HEK293 (cell line): ENCODE measurements around the gene METTL1.
"Not testable (repeated sequence)": the region's sequence is repeated elsewhere in the genome, so short reads cannot be mapped to it uniquely, and the experiment has no call there.

ENCODE experiments used
- CTCF ChIA-PET: fragments of 350-600 bp; formaldehyde crosslinking; extraction: SDS; loops from one replicate; lab custom pipeline; 2021; ENCODE audit warnings: antibody characterized with exemption; lab: Yijun Ruan, JAX
- POLR2A ChIA-PET: fragments of 300-600 bp; formaldehyde crosslinking; extraction: SDS; loops from one replicate; lab custom pipeline; 2020; ENCODE audit warnings: antibody characterized with exemption, inconsistent platforms; lab: Yijun Ruan, JAX
- H3K27ac ChIP-seq: fragments of 200-500 bp; sonication (Bioruptor generic); 2 replicates; pipeline ENCODE4 v1.5.1; 2014; ENCODE audit warnings: low read depth, low read length, control low read depth, inconsistent platforms; ENCODE audit errors: extremely low read depth
- H3K36me3 ChIP-seq, 2 experiments: fragments of 200-500 bp in 1 of 2; sonication (Bioruptor generic) in 1 of 2; 1 replicate in 1 of 2; 2 replicates in 1 of 2; pipeline ENCODE4 v1.5.1; 2014 to 2017; ENCODE audit warnings: inconsistent platforms in 2 of 2, low read length in 2 of 2; ENCODE audit not compliant: control insufficient read depth in 2 of 2, insufficient read depth in 1 of 2
- H3K4me1 ChIP-seq: fragments of 200-500 bp; sonication (Bioruptor generic); 2 replicates; pipeline ENCODE4 v1.5.1; 2014; ENCODE audit warnings: mild to moderate bottlenecking, low read length, inconsistent platforms; ENCODE audit not compliant: control insufficient read depth, insufficient read depth
- H3K4me3 ChIP-seq: 2 replicates; pipeline ENCODE4 v1.5.1; 2011; ENCODE audit warnings: low read depth, mild to moderate bottlenecking, control low read depth, low read length, moderate library complexity
- H3K9me3 ChIP-seq: fragments of 200-500 bp; sonication (Bioruptor generic); 2 replicates; pipeline ENCODE4 v1.5.1; 2014; ENCODE audit warnings: low read depth, low read length, inconsistent platforms; ENCODE audit not compliant: control insufficient read depth, insufficient read depth
- FEZF1 ChIP-seq: fragments of 450-650 bp; formaldehyde crosslinking; IDR thresholded peaks from 2 replicates; pipeline ENCODE4 v1.5.1; 2016; ENCODE audit warnings: missing biosample characterization, missing genetic modification characterization
- GLI4 ChIP-seq: fragments of 450-650 bp; formaldehyde crosslinking; IDR thresholded peaks from 2 replicates; pipeline ENCODE4 v1.5.1; 2016; ENCODE audit warnings: missing biosample characterization, missing genetic modification characterization
- GLIS2 ChIP-seq: fragments of 450-650 bp; formaldehyde crosslinking; IDR thresholded peaks from 2 replicates; pipeline ENCODE4 v1.5.1; 2016; ENCODE audit warnings: missing biosample characterization, missing genetic modification characterization
- HOXC10 ChIP-seq: sonication (generic); formaldehyde crosslinking; IDR thresholded peaks from 2 replicates; pipeline ENCODE4 v1.8.1; 2023; ENCODE audit warnings: mild to moderate bottlenecking, missing genetic modification reagents
- KLF7 ChIP-seq: fragments of 450-650 bp; formaldehyde crosslinking; IDR thresholded peaks from 2 replicates; pipeline ENCODE4 v1.5.1; 2016; ENCODE audit warnings: missing biosample characterization, missing genetic modification characterization, borderline replicate concordance
- KLF9 ChIP-seq: fragments of 450-650 bp; formaldehyde crosslinking; IDR thresholded peaks from 2 replicates; pipeline ENCODE4 v1.5.1; 2016; ENCODE audit warnings: missing biosample characterization, missing genetic modification characterization, low read depth
- OSR2 ChIP-seq: fragments of 450-650 bp; formaldehyde crosslinking; IDR thresholded peaks from 2 replicates; pipeline ENCODE4 v1.5.1; 2016; ENCODE audit warnings: missing biosample characterization, missing genetic modification characterization
- PRDM1 ChIP-seq: fragments of 450-650 bp; formaldehyde crosslinking; IDR thresholded peaks from 2 replicates; pipeline ENCODE4; 2016; ENCODE audit warnings: missing biosample characterization, missing genetic modification characterization
- RBAK ChIP-seq: fragments of 450-650 bp; formaldehyde crosslinking; IDR thresholded peaks from 2 replicates; pipeline ENCODE4 v1.5.1; 2016; ENCODE audit warnings: missing biosample characterization, missing genetic modification characterization
- SCRT2 ChIP-seq: fragments of 450-650 bp; formaldehyde crosslinking; IDR thresholded peaks from 2 replicates; pipeline ENCODE4 v1.5.1; 2016; ENCODE audit warnings: missing biosample characterization, missing genetic modification characterization
- WT1 ChIP-seq: fragments of 450-650 bp; formaldehyde crosslinking; IDR thresholded peaks from 2 replicates; pipeline ENCODE4 v1.5.1; 2016; ENCODE audit warnings: missing biosample characterization, missing genetic modification characterization
- ZBTB17 ChIP-seq: fragments of 450-650 bp; formaldehyde crosslinking; IDR thresholded peaks from 2 replicates; pipeline ENCODE4 v1.5.1; 2016; ENCODE audit warnings: missing biosample characterization, missing genetic modification characterization
- ZBTB8A ChIP-seq: fragments of 450-650 bp; formaldehyde crosslinking; IDR thresholded peaks from 2 replicates; pipeline ENCODE4 v1.5.1; 2016; ENCODE audit warnings: missing biosample characterization, missing genetic modification characterization
- ZNF174 ChIP-seq: fragments of 450-650 bp; formaldehyde crosslinking; IDR thresholded peaks from 2 replicates; pipeline ENCODE4 v1.5.0; 2017; ENCODE audit warnings: missing biosample characterization, mild to moderate bottlenecking, missing genetic modification characterization
- ZNF2 ChIP-seq: fragments of 450-650 bp; formaldehyde crosslinking; IDR thresholded peaks from 2 replicates; pipeline ENCODE4 v1.5.1; 2016; ENCODE audit warnings: missing biosample characterization, missing genetic modification characterization
- ZNF266 ChIP-seq: fragments of 450-650 bp; formaldehyde crosslinking; IDR thresholded peaks from 2 replicates; pipeline ENCODE4 v1.5.1; 2016; ENCODE audit warnings: missing biosample characterization, missing genetic modification characterization, low read depth
- ZNF350 ChIP-seq: fragments of 450-650 bp; formaldehyde crosslinking; IDR thresholded peaks from 2 replicates; pipeline ENCODE4 v1.5.0; 2017; ENCODE audit warnings: missing biosample characterization, mild to moderate bottlenecking, missing genetic modification characterization
- ZNF394 ChIP-seq: fragments of 450-650 bp; formaldehyde crosslinking; IDR thresholded peaks from 2 replicates; pipeline ENCODE4 v1.5.1; 2016; ENCODE audit warnings: missing biosample characterization, missing genetic modification characterization, mild to moderate bottlenecking, moderate library complexity, borderline replicate concordance
- ZNF426 ChIP-seq: fragments of 450-650 bp; formaldehyde crosslinking; IDR thresholded peaks from 2 replicates; pipeline ENCODE4 v1.5.1; 2017; ENCODE audit warnings: missing biosample characterization, missing genetic modification characterization, mild to moderate bottlenecking, inconsistent platforms, moderate library complexity
- ZNF514 ChIP-seq: fragments of 450-650 bp; formaldehyde crosslinking; IDR thresholded peaks from 2 replicates; pipeline ENCODE4 v1.5.1; 2016; ENCODE audit warnings: missing biosample characterization, missing genetic modification characterization
- ZNF555 ChIP-seq: fragments of 450-650 bp; formaldehyde crosslinking; conservative IDR thresholded peaks from 2 replicates; pipeline ENCODE4 v1.5.1; 2017; ENCODE audit warnings: missing biosample characterization, mild to moderate bottlenecking, missing genetic modification characterization, inconsistent platforms
- ZNF610 ChIP-seq: fragments of 450-650 bp; formaldehyde crosslinking; IDR thresholded peaks from 2 replicates; pipeline ENCODE4 v1.5.1; 2016; ENCODE audit warnings: missing biosample characterization, missing genetic modification characterization, borderline replicate concordance
- ZNF747 ChIP-seq: fragments of 450-650 bp; formaldehyde crosslinking; IDR thresholded peaks from 2 replicates; pipeline ENCODE4 v1.5.1; 2016; ENCODE audit warnings: missing biosample characterization, missing genetic modification characterization
- ZNF76 ChIP-seq: fragments of 450-650 bp; formaldehyde crosslinking; IDR thresholded peaks from 2 replicates; pipeline ENCODE4; 2016; ENCODE audit warnings: low read depth, missing biosample characterization, missing genetic modification characterization, borderline replicate concordance
- TF ChIP-seq, protein P1 (sequence below): fragments of 450-650 bp; formaldehyde crosslinking; IDR thresholded peaks from 2 replicates; pipeline ENCODE4 v1.5.1; 2016; ENCODE audit warnings: missing biosample characterization, missing genetic modification characterization
- TF ChIP-seq, protein P2 (sequence below): fragments of 450-650 bp; formaldehyde crosslinking; IDR thresholded peaks from 2 replicates; pipeline ENCODE4 v1.5.1; 2016; ENCODE audit warnings: missing biosample characterization, missing genetic modification characterization
- TF ChIP-seq, protein P3 (sequence below): fragments of 450-650 bp; formaldehyde crosslinking; IDR thresholded peaks from 2 replicates; pipeline ENCODE4 v1.5.1; 2016; ENCODE audit warnings: missing biosample characterization, missing genetic modification characterization

METTL1 gene

DNA sequence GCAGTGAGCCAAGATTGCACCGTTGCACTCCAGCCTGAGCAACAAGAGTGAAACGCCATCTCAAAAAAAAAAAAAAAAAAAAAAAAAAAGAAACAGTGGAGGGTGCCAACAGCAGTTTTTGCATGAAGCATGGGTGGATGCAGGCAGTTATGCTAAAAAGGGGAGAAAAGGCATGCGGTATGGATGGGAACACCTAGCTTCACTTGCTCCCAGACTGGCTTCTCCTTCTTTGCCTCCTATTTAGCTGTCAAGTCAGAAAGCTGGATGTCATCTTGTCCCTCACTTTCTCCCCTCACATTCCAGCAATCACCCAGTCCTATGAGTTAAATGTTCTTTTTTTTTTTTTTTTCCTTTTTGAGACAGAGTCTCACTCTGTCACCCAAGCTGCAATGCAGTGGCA lies 3.1 kb upstream of the METTL1 start:
- CTCF ChIA-PET = interaction anchor here (1.0 to 1.8 kb wide), 5 partner anchors 8 to 18 kb away, joined by 3 to 9 read pairs (median 4); partner anchors contain the start of gene TSFM

DNA sequence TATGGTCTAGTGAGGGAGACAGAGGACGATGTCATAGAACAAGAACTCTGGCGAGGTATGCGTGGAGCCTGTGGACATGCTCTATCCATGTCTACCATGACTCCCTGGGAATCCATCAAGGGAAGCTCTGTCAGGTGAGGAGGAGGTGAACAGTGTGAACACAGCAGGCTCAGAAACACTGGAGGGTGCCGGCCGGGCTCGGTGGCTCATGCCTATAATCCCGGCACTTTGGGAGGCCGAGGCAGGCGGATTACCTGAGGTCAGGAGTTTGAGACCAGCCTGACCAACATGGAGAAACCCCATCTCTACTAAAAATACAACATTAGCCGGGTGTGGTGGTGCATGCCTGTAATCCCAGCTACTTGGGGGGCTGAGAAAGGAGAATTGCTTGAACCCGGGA lies 2.7 kb upstream of the METTL1 start:
- H3K9me3 ChIP-seq, POLR2A ChIA-PET, H3K4me3 ChIP-seq, H3K27ac ChIP-seq, H3K4me1 ChIP-seq: not testable (repeated sequence)
- CTCF ChIA-PET = interaction anchor here (1.3 to 1.8 kb wide), 4 partner anchors 8 to 18 kb away, joined by 3 to 9 read pairs (median 4); partner anchors contain the start of gene TSFM
- H3K36me3 ChIP-seq = peaks cover 5 to 32% of the 10 kb centered on the region in 2 experiments; a peak in 2 of 3 replicates

More for the DNA sequence above, 3.1 kb upstream of the METTL1 start:
- Histone ChIP-seq H3K36me3 (peaks cover 5 to 32% of the 10 kb centered on the region in 2 experiments; a peak in 2 of 3 replicates), H3K27ac (no peak overlapping the region), H3K9me3 (no peaks in the 10 kb centered on the region), H3K4me1 (0 out of 2 replicates have a peak, but pooled peaks cover 6% of the 10 kb centered on the region), H3K4me3 (no peak overlapping the region)
- no peak for TF ChIP-seq ZNF266 (tag by site-specific recombination)
- no peak for TF ChIP-seq ZNF174
- TF ChIP-seq ZNF555 = no peak
- no peak for TF ChIP-seq WT1 (tag by site-specific recombination)
- no peak for TF ChIP-seq ZNF514 (tag by site-specific recombination)
- TF ChIP-seq ZNF747 (tag by site-specific recombination) = no peak
- no peak for TF ChIP-seq ZNF76
- TF ChIP-seq HOXC10 (CRISPR knock-in tag) = no peak
- TF ChIP-seq, protein P1, sequence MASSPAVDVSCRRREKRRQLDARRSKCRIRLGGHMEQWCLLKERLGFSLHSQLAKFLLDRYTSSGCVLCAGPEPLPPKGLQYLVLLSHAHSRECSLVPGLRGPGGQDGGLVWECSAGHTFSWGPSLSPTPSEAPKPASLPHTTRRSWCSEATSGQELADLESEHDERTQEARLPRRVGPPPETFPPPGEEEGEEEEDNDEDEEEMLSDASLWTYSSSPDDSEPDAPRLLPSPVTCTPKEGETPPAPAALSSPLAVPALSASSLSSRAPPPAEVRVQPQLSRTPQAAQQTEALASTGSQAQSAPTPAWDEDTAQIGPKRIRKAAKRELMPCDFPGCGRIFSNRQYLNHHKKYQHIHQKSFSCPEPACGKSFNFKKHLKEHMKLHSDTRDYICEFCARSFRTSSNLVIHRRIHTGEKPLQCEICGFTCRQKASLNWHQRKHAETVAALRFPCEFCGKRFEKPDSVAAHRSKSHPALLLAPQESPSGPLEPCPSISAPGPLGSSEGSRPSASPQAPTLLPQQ (tag by site-specific recombination) = no peak
- TF ChIP-seq ZNF426 = no peak
- TF ChIP-seq ZNF2 (tag by site-specific recombination) = no peak
- no peak for TF ChIP-seq ZNF350
- TF ChIP-seq, protein P2, sequence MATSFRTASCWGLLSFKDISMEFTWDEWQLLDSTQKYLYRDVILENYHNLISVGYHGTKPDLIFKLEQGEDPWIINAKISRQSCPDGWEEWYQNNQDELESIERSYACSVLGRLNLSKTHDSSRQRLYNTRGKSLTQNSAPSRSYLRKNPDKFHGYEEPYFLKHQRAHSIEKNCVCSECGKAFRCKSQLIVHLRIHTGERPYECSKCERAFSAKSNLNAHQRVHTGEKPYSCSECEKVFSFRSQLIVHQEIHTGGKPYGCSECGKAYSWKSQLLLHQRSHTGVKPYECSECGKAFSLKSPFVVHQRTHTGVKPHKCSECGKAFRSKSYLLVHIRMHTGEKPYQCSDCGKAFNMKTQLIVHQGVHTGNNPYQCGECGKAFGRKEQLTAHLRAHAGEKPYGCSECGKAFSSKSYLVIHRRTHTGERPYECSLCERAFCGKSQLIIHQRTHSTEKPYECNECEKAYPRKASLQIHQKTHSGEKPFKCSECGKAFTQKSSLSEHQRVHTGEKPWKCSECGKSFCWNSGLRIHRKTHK (tag by site-specific recombination) = no peak
- TF ChIP-seq ZNF394 (tag by site-specific recombination) = no peak
- TF ChIP-seq ZNF610 (tag by site-specific recombination) = no peak
- TF ChIP-seq OSR2 (tag by site-specific recombination) = no peak
- no peak for TF ChIP-seq SCRT2 (tag by site-specific recombination)
- POLR2A ChIA-PET = no interaction called here

DNA sequence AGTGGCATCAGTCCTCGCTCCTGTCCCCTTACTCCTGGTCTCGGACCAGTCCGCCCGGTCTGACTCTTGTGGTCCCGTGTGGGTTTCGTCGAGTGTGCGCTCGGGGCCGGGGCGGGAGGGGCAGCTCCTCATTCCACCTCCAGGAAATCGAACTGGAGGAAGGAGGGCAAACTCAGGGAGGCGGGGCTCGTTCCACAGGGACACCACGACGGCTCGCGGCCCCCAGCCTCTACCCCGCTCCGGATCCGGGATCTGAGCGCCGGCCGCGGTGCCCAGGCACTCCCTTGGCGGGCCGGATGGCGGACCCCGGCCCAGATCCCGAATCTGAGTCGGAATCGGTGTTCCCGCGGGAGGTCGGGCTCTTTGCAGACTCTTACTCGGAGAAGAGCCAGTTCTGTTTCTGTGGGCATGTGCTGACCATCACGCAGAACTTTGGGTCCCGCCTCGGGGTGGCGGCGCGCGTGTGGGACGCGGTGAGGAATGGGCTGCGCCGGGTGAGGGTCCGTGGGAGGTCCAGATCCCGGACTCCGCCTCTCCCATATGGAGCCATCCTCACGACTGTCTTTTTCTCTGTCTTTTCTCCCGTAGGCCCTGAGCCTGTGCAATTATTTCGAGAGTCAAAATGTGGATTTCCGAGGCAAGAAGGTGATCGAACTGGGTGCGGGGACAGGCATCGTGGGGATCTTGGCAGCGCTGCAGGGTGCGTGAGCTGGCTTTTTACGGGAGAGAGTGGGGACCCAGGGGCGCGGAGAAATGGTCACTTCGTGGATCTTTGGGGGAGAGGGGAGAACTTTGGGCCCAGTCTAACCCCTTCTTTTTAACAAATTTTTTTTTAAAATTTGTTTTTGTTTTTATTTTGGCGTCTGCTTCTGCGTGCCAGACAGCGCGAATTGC lies 771 bp upstream of the METTL1 start, which contains the start of gene EEF1AKMT3:
Gene EEF1AKMT3, plus strand, starts transcription at position 186 of the 894 bp plus-strand sequence. Its CDS starts 111 bp downstream, at position 297.
- Histone ChIP-seq H3K36me3 (peaks cover 5 to 47% of the 10 kb centered on the region in 2 experiments; a peak in 2 of 3 replicates), H3K9me3 (no peaks in the 10 kb centered on the region), H3K4me3 (peak within 1 kb of the TSS; percentile 93), H3K4me1 (peaks cover 6% of the 10 kb centered on the region; the same call in 1 of the 2 replicates), H3K27ac (peak within 1 kb of the TSS; percentile 94)
- ChIA-PET CTCF (interaction anchor here (0.7 to 1.4 kb wide), 4 partner anchors 10 to 37 kb away, joined by 3 to 6 read pairs (median 6); partner anchors contain the start of gene TSFM), POLR2A (interaction anchor here (0.6 to 1.8 kb wide), 17 partner anchors 9 to 169 kb away, joined by 3 to 14 read pairs (median 4); partner anchors contain the start of genes ATP23, CDK4, CTDSP2 and MARCHF9)
- peak; percentile 74 for TF ChIP-seq GLIS2 (tag by site-specific recombination)
- TF ChIP-seq ZBTB8A (tag by site-specific recombination) = peak; percentile 52; the same call in 1 of the 2 replicates
- TF ChIP-seq ZBTB17 (tag by site-specific recombination) = peak; percentile 85
- TF ChIP-seq KLF7 (tag by site-specific recombination) = no peak; the same call in 1 of the 2 replicates
- 0 out of 2 replicates have a peak, but pooled peaks have one; percentile 10 for TF ChIP-seq FEZF1
- TF ChIP-seq PRDM1 (tag by site-specific recombination) = no peak
- TF ChIP-seq GLI4 = 0 out of 2 replicates have a peak, but pooled peaks have one; percentile 12
- no peak for TF ChIP-seq RBAK (tag by site-specific recombination)
- TF ChIP-seq, protein P3, sequence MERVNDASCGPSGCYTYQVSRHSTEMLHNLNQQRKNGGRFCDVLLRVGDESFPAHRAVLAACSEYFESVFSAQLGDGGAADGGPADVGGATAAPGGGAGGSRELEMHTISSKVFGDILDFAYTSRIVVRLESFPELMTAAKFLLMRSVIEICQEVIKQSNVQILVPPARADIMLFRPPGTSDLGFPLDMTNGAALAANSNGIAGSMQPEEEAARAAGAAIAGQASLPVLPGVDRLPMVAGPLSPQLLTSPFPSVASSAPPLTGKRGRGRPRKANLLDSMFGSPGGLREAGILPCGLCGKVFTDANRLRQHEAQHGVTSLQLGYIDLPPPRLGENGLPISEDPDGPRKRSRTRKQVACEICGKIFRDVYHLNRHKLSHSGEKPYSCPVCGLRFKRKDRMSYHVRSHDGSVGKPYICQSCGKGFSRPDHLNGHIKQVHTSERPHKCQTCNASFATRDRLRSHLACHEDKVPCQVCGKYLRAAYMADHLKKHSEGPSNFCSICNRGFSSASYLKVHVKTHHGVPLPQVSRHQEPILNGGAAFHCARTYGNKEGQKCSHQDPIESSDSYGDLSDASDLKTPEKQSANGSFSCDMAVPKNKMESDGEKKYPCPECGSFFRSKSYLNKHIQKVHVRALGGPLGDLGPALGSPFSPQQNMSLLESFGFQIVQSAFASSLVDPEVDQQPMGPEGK (tag by site-specific recombination) = peak; percentile 12
- no peak for TF ChIP-seq KLF9 (tag by site-specific recombination)
